GM19324 (cell line): Measurements from ENCODE around the gene MPDU1.
"Not testable (repeated sequence)": the region's sequence is repeated elsewhere in the genome, so short reads cannot be mapped to it uniquely, and the experiment has no call there.

Source experiments
- ATAC-seq: cut with Tn5 transposase; IDR thresholded peaks from one replicate; pipeline ENCODE4 v1.9.1; 2021; ENCODE audit warnings: mild to moderate bottlenecking, moderate library complexity; ENCODE audit not compliant: unreplicated experiment, low FRiP score

Gene MPDU1

DNA sequence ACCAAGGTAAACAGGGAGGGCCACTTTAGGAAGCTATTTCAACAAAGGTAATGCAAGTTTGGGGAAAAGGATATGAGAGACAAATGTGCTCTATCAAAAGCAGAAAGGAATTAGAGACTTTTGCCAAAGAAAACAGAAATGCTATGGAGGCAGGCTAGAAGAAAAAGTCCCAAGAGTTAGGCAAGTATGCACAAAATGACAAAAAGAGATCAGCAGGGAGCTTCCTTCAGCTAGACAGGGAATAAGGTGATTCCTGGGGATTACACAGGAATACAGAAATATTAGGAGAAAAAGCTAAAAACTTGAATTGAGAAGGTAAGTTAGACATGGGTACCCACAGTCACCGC is 28.6 kb downstream of the MPDU1 start:
- no peak for ATAC-seq

DNA sequence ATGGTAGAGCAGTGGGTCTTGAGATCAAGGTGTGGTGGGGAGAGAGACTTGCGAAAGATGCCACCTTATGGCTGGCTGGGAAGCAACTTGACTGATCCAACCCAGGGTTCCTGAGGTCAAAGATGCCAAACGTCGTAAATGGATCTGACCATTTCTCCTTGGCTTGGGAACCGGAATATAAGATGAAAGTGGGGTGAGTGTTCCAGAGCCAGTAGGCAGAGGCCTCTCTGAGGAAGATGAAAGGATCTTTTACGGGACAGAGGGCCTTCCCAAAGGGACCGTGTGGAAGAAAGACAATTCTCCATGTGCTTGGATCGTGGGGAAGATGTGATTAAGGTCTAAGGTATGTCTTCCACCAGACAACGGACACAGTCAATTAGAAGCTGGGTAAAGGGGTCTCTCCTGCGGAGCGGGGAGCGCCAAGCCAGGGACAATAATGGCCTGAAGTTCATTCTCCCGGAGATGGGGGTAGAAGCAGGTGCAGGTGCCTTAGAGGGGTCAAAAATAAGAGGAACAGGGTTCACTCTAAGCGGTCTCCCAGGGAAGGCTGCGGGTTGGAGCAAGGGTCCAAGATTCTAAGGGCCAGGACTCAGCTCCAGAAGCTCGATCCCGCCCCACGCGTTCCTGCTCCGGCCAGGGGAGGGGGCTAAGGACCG is 30.2 kb downstream of the MPDU1 start:
- no peak for ATAC-seq

DNA sequence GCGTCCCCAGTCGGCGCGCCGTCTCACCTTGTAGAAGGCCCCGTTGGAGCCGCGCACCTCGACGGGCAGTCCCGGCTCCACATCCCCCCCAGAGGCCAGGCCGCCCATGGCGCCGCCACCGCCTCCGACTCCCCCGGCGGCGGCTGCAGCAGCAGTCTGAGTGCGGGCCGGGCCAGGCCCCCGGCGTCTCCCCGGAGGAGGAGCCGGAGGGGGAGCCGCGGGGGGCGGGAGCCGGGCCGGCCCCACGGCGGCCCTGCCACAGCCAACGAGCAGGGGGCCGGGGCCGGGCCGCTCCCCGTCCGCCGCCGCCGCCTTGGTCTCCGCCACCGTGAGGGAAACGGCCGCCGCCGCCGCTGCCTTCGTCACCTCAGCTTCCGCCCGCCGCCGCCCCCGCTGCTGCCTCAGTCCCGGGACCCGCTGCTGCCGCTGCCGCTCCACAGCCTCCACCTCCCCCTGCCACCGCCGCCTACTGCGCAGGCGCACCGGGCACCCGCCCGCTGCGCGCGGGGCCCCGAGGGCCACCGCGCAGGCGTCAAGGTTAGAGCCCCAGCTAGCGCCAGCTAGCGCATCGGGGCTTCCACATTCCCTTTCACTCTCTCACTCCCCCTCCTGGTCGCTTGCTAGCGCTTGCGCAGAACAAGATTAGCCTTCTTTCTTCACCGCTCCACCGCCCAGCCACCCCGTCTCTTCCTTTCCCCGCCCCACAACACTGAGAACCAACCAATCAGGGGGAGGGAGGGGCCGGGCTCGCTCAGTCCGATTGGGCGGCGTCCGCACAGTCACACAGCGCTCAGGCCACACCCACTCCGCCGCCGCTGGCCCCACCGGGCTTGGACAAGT is 31.0 kb downstream of the MPDU1 start, which contains the start of gene FXR2:
Gene FXR2, minus strand, starts transcription at position 473 of the 840 bp plus-strand sequence. Its CDS starts 365 bp downstream, at position 108.
- peak; percentile 89 for ATAC-seq

DNA sequence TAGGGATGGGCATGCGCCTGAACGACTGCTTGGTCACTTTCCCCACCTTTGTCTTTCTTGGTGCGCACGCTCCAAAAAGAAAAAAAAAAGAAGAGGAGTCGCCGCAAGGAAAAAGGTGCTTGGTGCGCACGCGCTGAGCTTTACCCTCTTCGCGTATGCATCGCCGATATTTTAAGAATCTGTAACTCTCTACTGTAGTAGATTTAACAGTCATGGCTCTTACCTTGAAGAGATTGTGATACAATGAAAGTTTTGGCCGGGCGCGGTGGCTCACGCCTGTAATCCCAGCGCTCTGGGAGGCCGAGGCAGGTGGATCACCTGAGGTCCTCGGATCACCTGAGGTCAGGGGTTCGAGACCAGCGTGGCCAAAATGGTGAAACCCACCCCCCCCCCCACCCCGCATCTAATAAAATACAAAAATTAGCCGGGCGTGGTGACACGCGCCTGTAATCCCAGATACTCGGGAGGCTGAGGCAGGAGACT is 31.7 kb downstream of the MPDU1 start:
- ATAC-seq: no peak

DNA sequence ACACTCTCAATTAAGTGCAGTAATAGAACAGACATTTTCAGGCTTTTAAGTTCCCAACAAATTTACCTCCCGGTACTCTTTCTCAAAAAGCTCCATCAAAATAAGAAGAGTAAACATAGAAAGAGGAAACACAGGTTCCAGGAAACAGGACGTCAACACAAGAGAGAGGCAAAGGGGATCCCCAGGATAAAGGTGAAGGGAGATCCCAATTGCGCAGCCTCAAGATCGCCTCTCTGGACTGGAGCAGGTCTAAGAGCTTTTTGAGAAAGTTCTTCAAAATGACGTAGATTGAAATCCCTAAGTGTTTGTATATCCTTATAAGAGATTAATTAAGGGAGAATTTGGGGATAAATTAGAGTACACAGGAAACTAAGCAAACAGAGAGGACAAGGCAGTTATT is 35.0 kb downstream of the MPDU1 start:
- no peak for ATAC-seq

DNA sequence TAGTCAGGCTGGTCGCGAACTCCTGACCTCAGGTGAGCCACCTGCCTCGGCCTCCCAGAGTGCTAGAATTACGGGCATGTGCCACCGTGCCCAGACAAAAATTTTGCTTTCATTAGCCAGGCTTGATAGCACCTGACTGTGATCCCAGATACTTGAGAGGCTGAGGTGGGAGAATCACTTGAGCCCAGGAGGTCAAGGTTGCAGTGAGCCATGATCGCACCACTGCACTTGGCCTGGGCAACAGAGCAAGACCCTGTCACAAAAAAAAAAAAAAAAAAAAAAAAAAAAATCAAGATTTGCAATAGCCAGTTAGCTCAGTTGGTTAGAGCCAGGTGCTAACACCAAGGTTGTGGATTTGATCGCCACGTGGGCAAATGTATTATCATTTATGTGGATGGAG is 37.2 kb downstream of the MPDU1 start:
- ATAC-seq: no peak

DNA sequence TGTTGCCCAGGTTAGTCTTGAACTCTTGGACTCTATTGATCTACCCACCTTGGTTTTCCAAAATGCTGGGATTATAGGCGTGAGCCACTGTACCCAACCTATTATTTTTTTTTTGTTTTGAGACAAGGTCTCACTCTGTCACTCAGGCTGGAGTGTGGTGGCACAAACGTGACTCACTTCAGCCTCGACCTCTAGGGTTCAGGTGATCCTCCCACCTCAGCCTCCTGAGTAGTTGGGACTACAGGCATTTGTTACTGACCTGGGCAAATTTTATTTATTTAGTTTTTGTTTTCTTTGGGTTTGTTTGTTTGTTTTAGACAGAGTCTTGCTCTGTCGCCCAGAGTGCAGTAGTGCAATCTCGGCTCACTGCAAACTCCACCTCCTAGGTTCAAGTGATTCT is 40.0 kb downstream of the MPDU1 start:
- no peak for ATAC-seq

DNA sequence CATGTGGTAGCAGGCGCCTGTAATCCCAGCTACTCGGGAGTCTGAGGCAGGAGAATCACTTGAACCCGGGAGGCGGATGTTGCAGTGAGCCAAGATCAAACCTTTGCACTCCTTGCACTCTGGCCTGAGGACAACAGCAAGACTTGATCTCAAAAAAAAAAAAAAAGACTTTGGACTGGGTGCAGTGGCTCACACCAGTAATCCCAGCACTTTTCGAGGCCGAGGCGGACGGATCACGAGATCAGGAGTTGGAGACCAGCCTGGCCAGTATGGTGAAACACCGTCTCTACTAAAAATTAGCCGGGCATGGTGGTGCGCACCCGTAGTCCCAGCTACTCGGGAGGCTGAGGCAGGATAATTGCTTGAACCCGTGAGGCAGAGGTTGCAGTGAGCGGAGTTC is 42.1 kb downstream of the MPDU1 start:
- not testable (repeated sequence) for ATAC-seq

DNA sequence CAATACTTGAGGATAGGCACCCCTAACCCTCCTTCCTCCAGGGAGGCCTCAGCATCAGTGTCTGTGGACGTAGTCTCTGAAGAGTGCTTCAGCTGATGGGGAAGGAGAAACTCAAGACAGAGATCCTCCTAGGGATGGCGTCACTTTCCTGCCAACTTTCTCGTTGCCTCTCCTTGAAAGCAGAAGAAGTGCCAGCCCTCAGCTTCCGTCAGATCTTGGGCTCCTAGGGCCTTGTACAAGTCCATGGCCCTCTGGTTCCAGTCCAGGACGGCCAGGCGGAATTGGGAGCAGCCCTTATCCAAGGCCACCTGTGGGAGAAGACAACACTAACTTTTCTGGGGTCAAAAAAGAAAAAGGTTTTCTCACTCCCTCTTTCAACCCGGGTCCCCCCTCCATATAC is 42.7 kb downstream of the MPDU1 start:
- ATAC-seq: no peak

DNA sequence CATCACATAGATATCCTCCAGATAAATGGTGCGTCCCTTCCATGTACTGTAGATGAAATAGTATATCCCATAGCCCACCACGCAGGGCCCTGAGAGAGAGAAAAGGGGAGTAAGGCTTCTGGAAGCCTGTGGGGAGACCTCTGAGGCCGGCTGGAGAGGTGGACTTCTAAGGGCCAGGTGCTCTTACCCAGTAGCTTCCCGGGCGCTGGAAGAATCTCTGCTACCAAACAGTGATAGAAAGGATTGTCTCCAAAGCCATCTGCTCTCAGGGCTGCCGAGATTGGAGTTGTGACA is 43.3 kb downstream of the MPDU1 start:
- ATAC-seq: no peak

DNA sequence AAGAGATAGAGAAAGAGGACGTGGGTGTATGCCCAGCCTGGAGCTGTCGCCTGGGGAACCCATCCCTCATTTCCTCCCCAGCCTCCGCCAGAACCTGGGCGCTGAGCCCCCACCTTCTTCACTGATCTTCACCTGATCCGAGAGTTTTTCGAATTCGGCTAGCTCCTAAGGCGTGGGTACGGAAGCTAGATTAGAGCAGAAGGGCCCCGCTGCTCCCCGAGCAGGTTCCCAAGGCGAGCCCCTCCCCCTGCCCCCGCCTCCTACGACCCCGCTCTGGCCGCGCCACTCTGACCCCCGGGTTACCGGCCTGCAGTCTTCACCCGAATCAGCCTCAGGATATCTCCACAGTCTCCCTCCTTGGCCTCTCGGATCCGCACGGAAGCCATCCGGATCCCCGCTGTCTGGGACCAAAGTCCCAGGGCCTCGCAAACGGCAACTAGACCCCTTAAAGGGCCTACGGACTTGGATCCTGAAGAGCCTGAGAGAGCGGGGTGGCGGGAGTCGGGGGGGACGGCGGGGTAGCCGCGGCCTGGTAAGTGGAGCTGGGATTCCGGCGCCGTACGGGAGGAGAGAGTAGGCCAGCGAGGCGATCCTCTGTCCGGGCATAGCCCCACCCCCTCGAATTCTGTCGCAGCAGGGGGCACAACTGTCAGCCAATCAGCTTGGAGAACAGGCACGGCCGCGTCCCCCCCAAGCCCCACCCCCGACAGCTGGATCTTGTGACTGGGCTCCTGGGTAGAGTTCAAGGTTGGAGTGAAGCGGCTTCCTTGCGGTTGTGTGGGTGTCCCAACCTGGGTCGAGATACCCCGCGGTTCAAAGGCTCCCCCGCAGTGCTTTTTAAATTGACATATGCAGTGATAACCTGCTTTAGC is 43.8 kb downstream of the MPDU1 start, which contains the start of gene SAT2:
Gene SAT2, minus strand, starts transcription at position 572 of the 872 bp plus-strand sequence. Its CDS starts 186 bp downstream, at position 386.
- peak; percentile 74 for ATAC-seq

DNA sequence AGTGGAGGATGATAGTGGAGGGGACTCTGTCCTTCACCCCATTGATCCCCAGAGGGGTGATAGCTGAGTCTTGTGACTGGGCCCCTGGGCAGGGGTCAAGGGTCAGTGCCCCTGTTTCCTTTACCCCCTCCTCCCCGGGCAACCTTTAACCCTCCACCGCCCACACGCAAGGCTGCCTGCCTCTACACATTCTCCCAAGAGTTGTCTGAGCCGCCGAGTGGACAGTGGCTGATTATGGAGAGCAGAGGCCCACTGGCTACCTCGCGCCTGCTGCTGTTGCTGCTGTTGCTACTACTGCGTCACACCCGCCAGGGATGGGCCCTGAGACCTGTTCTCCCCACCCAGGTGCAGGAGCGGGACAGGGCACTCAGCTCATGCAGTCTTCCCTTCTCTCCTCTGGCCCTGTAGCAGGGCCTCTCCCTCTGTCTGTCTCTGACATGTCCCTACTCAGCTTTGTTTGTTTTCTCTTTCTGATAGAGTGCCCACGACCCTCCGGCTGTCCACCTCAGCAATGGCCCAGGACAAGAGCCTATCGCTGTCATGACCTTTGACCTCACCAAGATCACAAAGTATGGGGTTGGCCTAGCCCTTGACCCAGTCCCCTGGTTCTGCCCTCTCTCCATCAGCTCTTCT is 46.4 kb downstream of the MPDU1 start, which contains the start of gene SHBG:
Gene SHBG, plus strand, starts transcription at position 197 of the 633 bp plus-strand sequence. Its CDS starts 38 bp downstream, at position 235.
- no peak for ATAC-seq

DNA sequence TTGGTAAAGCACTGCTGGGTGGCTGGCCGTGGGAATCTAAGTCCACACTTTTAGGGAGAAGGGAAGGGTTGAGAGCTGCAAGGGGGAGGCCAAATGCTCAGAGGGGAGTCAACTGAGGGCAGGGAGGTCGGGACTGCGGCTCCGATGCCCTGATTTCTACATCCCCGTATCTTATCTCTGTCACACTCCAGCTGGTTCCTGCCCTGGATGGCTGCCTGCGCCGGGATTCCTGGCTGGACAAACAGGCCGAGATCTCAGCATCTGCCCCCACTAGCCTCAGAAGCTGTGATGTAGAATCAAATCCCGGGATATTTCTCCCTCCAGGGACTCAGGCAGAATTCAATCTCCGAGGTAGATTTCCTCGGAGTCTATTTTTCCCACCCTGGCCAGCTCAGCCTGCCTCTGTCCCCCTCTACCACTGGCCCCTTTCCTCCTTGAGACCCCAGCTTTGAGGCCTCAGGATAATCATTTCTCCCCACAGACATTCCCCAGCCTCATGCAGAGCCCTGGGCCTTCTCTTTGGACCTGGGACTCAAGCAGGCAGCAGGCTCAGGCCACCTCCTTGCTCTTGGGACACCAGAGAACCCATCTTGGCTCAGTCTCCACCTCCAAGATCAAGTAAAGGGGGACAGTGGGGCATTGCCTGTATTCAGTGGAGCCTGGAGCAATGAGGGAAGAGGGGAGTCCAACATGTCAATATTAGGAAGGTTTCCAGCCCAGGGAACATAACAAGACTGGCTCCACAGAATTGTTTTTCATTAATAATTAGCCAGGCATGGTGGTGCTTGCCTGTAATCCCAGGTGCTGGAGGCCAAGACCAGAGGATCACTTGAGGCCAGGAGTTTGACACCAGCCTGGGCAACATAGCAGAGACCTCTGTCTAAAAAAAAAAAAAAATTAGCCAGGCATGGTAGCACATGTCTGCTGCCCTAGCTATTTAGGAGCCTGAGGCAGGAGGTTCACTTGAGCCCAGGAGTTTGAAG is 48.0 kb downstream of the MPDU1 start:
- no peak for ATAC-seq

DNA sequence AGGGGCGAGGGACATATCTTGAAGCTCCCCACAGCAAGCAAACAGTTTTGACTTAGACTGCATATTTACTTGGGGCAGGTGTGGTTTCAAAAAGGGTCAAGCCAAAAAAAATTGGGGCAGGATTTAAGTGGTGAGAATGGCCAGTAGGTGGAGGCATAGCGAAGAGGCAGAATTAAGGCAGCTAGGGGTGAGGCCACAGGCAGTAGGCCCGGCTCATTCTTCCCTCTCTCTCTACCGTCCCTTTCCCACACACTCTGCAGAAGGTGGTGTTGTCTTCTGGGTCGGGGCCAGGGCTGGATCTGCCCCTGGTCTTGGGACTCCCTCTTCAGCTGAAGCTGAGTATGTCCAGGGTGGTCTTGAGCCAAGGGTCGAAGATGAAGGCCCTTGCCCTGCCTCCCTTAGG is 48.8 kb downstream of the MPDU1 start:
- no peak for ATAC-seq

DNA sequence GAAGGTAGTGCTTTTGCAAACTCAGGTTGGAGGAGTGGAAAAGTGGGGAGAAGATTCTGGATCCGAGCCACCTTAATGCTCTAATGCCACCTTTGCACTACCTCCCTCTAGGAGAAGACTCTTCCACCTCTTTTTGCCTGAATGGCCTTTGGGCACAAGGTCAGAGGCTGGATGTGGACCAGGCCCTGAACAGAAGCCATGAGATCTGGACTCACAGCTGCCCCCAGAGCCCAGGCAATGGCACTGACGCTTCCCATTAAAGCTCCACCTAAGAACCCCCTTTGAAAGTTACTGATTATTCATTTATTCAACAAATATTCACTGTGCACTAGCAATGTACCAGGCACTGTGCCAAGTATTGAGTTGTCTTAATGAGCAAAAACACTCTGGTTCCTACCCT is 49.4 kb downstream of the MPDU1 start:
- no peak for ATAC-seq

DNA sequence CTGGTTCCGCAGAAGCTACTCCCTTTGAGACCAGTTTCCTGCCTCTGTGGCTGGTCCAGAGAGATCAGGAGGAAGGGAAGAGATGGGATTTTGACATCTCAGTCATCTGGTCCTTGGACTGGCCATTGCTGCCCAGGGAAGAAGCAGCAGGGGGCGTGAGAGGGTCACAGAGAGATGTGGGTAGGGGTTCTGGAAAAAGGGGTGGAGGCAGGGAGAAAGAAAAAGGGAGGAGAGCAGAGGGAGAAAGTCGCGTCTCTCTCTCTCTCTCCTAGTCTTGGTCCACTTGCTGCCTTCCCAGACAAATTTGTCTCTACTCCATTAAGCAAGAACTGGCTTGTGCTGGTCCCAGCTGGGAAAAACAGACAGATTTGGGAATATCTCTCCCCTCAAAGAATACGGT is 50.7 kb downstream of the MPDU1 start:
- ATAC-seq: no peak

DNA sequence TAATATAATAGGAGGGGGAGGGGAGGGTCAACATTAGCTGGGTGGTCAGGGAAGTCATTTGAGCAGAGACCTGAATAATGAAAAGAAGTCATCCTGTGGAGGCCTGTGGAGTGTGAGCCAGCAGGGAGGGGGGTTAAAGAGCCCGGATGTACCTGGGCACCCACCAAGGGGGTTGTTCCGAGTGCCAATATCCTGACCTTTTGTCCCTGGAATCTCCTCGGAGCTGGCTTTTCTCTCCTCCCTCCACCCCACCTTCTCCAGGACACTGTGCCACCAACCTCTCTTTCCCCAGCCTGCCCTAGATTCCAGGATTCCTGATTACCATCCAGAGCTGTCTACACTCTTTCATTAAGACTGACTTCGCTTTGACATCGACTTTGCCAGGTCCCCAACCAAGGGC is 52.5 kb downstream of the MPDU1 start:
- no peak for ATAC-seq
